Psoas muscle (tissue), 8 donors: ENCODE measurements around the gene LIN54. TPM values are rescaled to one million over a fixed set of nuclear protein-coding genes. Genes with fewer than 3 reads are reported as not detected.
"Not testable (repeated sequence)": the region's sequence is repeated elsewhere in the genome, so short reads cannot be mapped to it uniquely, and the experiment has no call there.

Source experiments
- ATAC-seq, 4 donors: fragments of 200-7000 bp; cut with Tn5 transposase; one replicate each; pipeline ENCODE4 v1.9.1; 2020; ENCODE audit warnings: moderate library complexity in 3 of 4, mild to moderate bottlenecking in 2 of 4
- DNase-seq, 2 donors: peaks; one replicate each; pipeline ENCODE4 v3.0.0-alpha.2; 2020
- H3K27ac ChIP-seq: fragments of 200-600 bp; one replicate; pipeline ENCODE4 v1.8.0; 2022
- H3K27me3 ChIP-seq, 3 donors: fragments of 200-600 bp in 1 of 3; one replicate each; pipeline versions ENCODE4 v1.6.1 to v1.8.0; 2013 to 2022; ENCODE audit warnings: low read length in 2 of 3, mild to moderate bottlenecking in 2 of 3, moderate library complexity in 1 of 3; ENCODE audit not compliant: insufficient read depth in 3 of 3
- H3K36me3 ChIP-seq, 2 donors: fragments of 200-600 bp in 1 of 2; one replicate each; pipeline versions ENCODE4 v1.6.1 to v1.8.0; 2013 to 2022; ENCODE audit warnings: low read depth in 1 of 2, mild to moderate bottlenecking in 1 of 2, moderate library complexity in 1 of 2; ENCODE audit not compliant: insufficient read depth in 1 of 2
- H3K4me1 ChIP-seq: fragments of 200-600 bp; one replicate; pipeline ENCODE4 v1.8.0; 2022
- H3K4me3 ChIP-seq: fragments of 200-600 bp; one replicate; pipeline ENCODE4 v1.8.0; 2022; ENCODE audit warnings: mild to moderate bottlenecking
- H3K9me3 ChIP-seq: fragments of 200-600 bp; one replicate; pipeline ENCODE4 v1.8.0; 2022
- CTCF ChIP-seq: fragments of 200-600 bp; IDR thresholded peaks from one replicate; pipeline ENCODE4 v1.8.0; 2022; ENCODE audit warnings: antibody characterized with exemption
- WGBS, 3 donors: extraction: QIAGEN DNeasy Blood & Tissue Kit; methylation state at CpG; one replicate each; pipeline versions ENCODE4 v1.1.6 to v1.1.7; 2013; 5-methylcytosine and 5-hydroxymethylcytosine counted together
- intact Hi-C, 2 donors: fragments of 100-400 bp; cut with DNase I; formaldehyde crosslinking; loops; one replicate each; pipeline versions ENCODE4 v1.11.0 to v1.14.2; 2022
- polyA plus RNA-seq, 3 donors: library from polyadenylated mRNA; stranded (reverse); fragments of 200-250 nt; gene quantifications; one replicate each; pipeline ENCODE4 v1.2.3, GENCODE V29; 2013
- total RNA-seq, 4 donors: library from RNA; stranded (reverse); fragmentation: NEBNext Ultra II Directional in 2 of 4; extraction: Animal tissue kit (Norgen Biotek cat#: 25700) in 2 of 4; gene quantifications; one replicate each; pipeline versions ENCODE4 v1.2.1 to v1.2.4, GENCODE V29; 2021 to 2023
- donor health status: healthy with polysubstance abuse.
- donor health status: DM: no; HTN: no; CAD: no; lungs with moderate emphysema.
- donor health status: Bipolar disorder and iron deficiency.
- donor health status: healthy.
- donor health status: DM: yes; HTN: yes; CAD: no.
- donor health status: DM: no; HTN: no; CAD: no.
- donor health status: DM: no; HTN: no; CAD: no.
- donor health status: DM: yes; HTN: yes; CAD: no.

The LIN54 gene
- total and polyA plus RNA-seq, 7 donors, result 4.9 to 14.7 (median 8.1) TPM

- peaks cover 14% of the 10 kb centered on the region for H3K4me1 ChIP-seq
- no peak for TF ChIP-seq CTCF
- no peak overlapping the region for H3K4me3 ChIP-seq
- H3K27ac ChIP-seq, result peak overlapping the region; percentile 69
- peak; percentile 84 to 95 (median 88) for ATAC-seq
- no peak for DNase-seq
- no peaks in the 10 kb centered on the region for H3K27me3 ChIP-seq
- H3K36me3 ChIP-seq, result peaks cover 0 to 15% of the 10 kb centered on the region in 2 donors
- no peaks in the 10 kb centered on the region for H3K9me3 ChIP-seq
- 61 to 75% (median 73%) methylated on average over 14 of the region's 14 CpGs for WGBS, 3 donors
- intact Hi-C loops, result no loop called here
Measured at GRCh38 chr4:83043801-83044407, 33.3 kb upstream of the LIN54 start.

GRCh38 chr4:83043157-83043556, 32.5 kb upstream of the LIN54 start:
- Histone ChIP-seq H3K36me3 (peaks cover 0 to 12% of the 10 kb centered on the region in 2 donors), H3K4me1 (peaks cover 14% of the 10 kb centered on the region), H3K27ac (peak overlapping the region; percentile 69)
- 83 to 98% (median 93%) methylated on average over 2 of the region's 2 CpGs for WGBS, 3 donors
- H3K9me3 ChIP-seq, H3K27me3 ChIP-seq, intact Hi-C loops, DNase-seq, H3K4me3 ChIP-seq: not testable (repeated sequence)
- ATAC-seq, result peak in 2 of 4 donors; percentile 32 to 35

GRCh38 chr4:83040269-83040668, 29.6 kb upstream of the LIN54 start:
- no peak overlapping the region for H3K4me3 ChIP-seq
- peaks cover 0 to 2% of the 10 kb centered on the region in 2 donors for H3K36me3 ChIP-seq
- 80 to 90% (median 84%) methylated on average over 3 of the region's 3 CpGs for WGBS, 3 donors
- peaks cover 32% of the 10 kb centered on the region for H3K4me1 ChIP-seq
- intact Hi-C loops, result no loop called here
- TF ChIP-seq CTCF, result no peak
- peak overlapping the region; percentile 4 for H3K27ac ChIP-seq
- H3K27me3 ChIP-seq, result no peaks in the 10 kb centered on the region
- no peak for ATAC-seq
- H3K9me3 ChIP-seq, result no peaks in the 10 kb centered on the region
- no peak for DNase-seq

- TF ChIP-seq CTCF, result no peak
- Histone ChIP-seq H3K9me3 (no peaks in the 10 kb centered on the region), H3K36me3 (peaks cover 0 to 2% of the 10 kb centered on the region in 2 donors), H3K4me1 (peaks cover 21% of the 10 kb centered on the region), H3K27me3 (no peaks in the 10 kb centered on the region), H3K27ac (peak overlapping the region; percentile 37), H3K4me3 (no peak overlapping the region)
- 68 to 84% (median 77%) methylated on average over 5 of the region's 5 CpGs for WGBS, 3 donors
- intact Hi-C loops, result loop anchor here in 1 of 2 donors (10.0 kb wide), 2 partner anchors 142 to 662 kb away; partner anchors contain the start of genes HNRNPD and SEC31A
- DNase-seq, result no peak
- ATAC-seq, result no peak
Measured at GRCh38 chr4:83036991-83037665, 26.5 kb upstream of the LIN54 start.
